PFSK-1 (cell line): ENCODE data around the gene ATP13A3.

Experiments used
- FOXP2 ChIP-seq: optimal IDR thresholded peaks from 2 replicates; pipeline ENCODE3; 2011; ENCODE audit warnings: borderline replicate concordance, control low read depth, inconsistent platforms; ENCODE audit not compliant: insufficient read depth; ENCODE audit errors: extremely low read length, extremely low read depth
- POLR2AphosphoS5 ChIP-seq: IDR thresholded peaks from 2 replicates; pipeline ENCODE4 v1.6.1; 2012; ENCODE audit warnings: low read depth, mild to moderate bottlenecking, control low read depth, low read length, moderate library complexity
- SIN3A ChIP-seq: IDR thresholded peaks from 2 replicates; pipeline ENCODE4 v1.6.1; 2012; ENCODE audit warnings: mild to moderate bottlenecking, low read length, moderate library complexity, borderline replicate concordance; ENCODE audit not compliant: insufficient read depth
- TAF1 ChIP-seq: IDR thresholded peaks from 2 replicates; pipeline ENCODE4 v1.6.1; 2012; ENCODE audit warnings: low read length, control low read depth, borderline replicate concordance; ENCODE audit not compliant: insufficient read depth
- TF ChIP-seq, protein P1 (sequence below), 2 experiments: IDR thresholded peaks; 2 replicates each; pipeline versions ENCODE4 v1.6.1 to v1.8.0; 2011 to 2012; ENCODE audit warnings: low read depth in 2 of 2, low read length in 2 of 2, control low read depth in 1 of 2, inconsistent platforms in 1 of 2, mild to moderate bottlenecking in 1 of 2, moderate library complexity in 1 of 2; ENCODE audit not compliant: insufficient read depth in 1 of 2

The ATP13A3 gene

DNA sequence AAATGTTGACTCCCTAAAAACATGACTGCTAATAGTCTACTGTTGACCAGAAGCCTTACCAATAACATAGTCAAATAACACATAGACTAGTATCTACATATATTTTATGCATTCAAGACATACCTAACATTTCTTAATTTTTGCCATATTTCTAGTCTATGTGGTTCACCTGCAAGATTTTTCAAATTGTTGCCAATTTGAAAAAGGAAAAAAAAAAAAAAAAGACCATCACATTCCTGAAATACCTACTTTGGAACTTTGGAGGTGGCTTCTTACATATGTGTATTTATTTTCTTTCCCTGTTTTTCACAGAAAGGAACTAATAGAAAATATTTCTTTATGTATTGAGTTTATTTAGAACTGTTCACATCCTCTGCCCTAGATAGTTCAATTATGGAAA is 13.4 kb upstream of the ATP13A3 start:
- TF ChIP-seq FOXP2, result no peak
- TF ChIP-seq POLR2AphosphoS5, result no peak
- no peak for TF ChIP-seq SIN3A
- TF ChIP-seq, protein P1, sequence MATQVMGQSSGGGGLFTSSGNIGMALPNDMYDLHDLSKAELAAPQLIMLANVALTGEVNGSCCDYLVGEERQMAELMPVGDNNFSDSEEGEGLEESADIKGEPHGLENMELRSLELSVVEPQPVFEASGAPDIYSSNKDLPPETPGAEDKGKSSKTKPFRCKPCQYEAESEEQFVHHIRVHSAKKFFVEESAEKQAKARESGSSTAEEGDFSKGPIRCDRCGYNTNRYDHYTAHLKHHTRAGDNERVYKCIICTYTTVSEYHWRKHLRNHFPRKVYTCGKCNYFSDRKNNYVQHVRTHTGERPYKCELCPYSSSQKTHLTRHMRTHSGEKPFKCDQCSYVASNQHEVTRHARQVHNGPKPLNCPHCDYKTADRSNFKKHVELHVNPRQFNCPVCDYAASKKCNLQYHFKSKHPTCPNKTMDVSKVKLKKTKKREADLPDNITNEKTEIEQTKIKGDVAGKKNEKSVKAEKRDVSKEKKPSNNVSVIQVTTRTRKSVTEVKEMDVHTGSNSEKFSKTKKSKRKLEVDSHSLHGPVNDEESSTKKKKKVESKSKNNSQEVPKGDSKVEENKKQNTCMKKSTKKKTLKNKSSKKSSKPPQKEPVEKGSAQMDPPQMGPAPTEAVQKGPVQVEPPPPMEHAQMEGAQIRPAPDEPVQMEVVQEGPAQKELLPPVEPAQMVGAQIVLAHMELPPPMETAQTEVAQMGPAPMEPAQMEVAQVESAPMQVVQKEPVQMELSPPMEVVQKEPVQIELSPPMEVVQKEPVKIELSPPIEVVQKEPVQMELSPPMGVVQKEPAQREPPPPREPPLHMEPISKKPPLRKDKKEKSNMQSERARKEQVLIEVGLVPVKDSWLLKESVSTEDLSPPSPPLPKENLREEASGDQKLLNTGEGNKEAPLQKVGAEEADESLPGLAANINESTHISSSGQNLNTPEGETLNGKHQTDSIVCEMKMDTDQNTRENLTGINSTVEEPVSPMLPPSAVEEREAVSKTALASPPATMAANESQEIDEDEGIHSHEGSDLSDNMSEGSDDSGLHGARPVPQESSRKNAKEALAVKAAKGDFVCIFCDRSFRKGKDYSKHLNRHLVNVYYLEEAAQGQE (IDR thresholded peaks at IDR 0.05; ENCODE audit: insufficient read depth in 1 of 2, low read depth in 2 of 2, low read length in 2 of 2), result no peak
- TF ChIP-seq TAF1, result no peak

DNA sequence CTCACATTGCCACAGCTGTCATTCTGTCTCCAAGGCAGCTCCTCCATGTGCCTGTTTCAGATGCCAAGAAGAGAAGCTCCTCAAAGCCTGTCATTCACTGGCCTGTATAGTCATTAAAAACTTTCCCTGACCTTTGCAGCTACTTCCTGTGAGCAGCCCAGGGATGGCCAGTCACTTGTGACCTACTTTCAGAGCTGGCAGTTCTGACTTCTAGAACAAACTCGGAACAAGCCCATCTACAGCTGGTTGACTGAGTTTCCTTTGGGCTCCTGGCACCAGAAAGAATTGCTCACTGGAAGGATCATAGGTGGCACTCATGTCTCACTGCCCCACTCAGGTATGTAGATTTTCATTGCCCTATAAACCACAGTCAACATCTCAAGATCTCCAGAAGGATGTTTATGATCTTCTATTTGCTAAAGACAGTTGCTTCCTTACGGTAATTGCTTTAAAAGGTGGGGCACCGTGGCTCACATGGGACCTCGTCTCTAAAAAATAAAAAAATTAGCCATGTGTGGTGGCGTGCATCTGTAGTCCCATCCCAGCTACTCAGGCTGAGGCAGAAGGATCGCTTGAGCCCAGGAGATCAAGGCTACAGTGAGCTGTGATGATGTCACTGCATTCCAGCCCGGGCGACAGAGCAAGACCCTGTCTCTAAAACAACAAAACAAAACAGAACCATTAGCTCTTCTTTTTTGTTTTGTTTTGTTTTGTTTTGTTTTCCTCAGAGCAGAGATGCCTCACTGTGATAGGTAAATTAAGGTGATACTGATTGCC is 11.2 kb upstream of the ATP13A3 start:
- TF ChIP-seq POLR2AphosphoS5, result no peak
- no peak for TF ChIP-seq FOXP2
- TF ChIP-seq SIN3A, result no peak
- TF ChIP-seq, protein P1 (IDR thresholded peaks at IDR 0.05; ENCODE audit: insufficient read depth in 1 of 2, low read depth in 2 of 2, low read length in 2 of 2), result no peak
- no peak for TF ChIP-seq TAF1

GRCh38 chr3:194496217-194496919 is 9.6 kb upstream of the ATP13A3 start:
- no peak for TF ChIP-seq SIN3A
- TF ChIP-seq FOXP2, result no peak
- TF ChIP-seq TAF1, result no peak

DNA sequence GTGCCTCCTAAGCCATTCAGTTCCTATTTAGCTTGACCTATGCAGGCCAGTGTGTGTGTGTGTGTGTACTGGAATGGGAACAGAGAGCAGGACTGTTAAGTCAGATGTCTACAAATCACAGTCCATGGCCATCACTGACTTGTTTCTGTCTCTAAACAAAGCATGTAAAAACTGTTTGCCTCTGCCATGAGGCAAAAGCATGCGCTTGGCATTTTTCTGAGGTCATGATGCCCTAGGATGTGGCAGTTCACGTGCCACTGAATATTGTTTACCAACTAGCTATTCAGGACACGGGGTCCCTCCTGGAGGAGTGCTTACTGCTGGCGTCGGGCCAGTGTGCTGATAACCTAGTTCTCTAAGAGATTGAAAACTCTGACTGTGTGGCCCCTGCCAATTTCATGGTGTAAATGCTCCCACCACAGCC is 8.2 kb upstream of the ATP13A3 start:
- TF ChIP-seq POLR2AphosphoS5 (no peak), TAF1 (no peak), FOXP2 (no peak), SIN3A (no peak)
- TF ChIP-seq, protein P1 (IDR thresholded peaks at IDR 0.05; ENCODE audit: insufficient read depth in 1 of 2, low read depth in 2 of 2, low read length in 2 of 2), result no peak

- TF ChIP-seq FOXP2, result no peak
- no peak for TF ChIP-seq TAF1
- no peak for TF ChIP-seq SIN3A
- no peak for TF ChIP-seq POLR2AphosphoS5
- TF ChIP-seq, protein P1 (IDR thresholded peaks at IDR 0.05; ENCODE audit: insufficient read depth in 1 of 2, low read depth in 2 of 2, low read length in 2 of 2), result no peak
Observed at GRCh38 chr3:194492001-194492400, 5.2 kb upstream of the ATP13A3 start.
